NCI-H2171 (cell line): Measurements from ENCODE around the gene ZNF749.
A peak's percentile ranks its signal among the peaks of the same experiment; 100 is the strongest.
"Not testable (repeated sequence)": the region's sequence is repeated elsewhere in the genome, so short reads cannot be mapped to it uniquely, and the experiment has no call there.

Experiments used
- DNase-seq: peaks from one replicate; lab custom pipeline; 2025; lab: John Stamatoyannopoulos, UW

The ZNF749 gene

DNA sequence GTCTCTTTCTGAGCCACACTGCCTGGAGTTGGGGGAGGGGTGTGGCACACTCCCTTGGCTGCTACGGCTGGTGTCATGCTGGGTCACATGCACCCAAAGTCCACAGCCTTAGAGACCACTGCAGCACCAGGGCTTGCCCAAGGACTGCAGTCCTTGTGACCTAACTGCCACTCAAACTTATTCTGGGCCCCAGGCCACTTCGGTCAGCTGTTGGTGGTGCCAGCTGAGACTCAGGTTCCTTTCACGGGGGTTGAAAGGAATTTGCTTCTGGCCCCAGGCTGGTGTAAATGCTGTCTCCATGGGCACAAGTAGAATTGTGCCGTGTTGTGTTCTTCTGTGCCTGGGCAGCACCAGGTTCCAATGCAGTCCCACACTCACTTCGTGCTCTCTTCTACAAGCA is 31.4 kb downstream of the ZNF749 start:
- DNase-seq: no peak

DNA sequence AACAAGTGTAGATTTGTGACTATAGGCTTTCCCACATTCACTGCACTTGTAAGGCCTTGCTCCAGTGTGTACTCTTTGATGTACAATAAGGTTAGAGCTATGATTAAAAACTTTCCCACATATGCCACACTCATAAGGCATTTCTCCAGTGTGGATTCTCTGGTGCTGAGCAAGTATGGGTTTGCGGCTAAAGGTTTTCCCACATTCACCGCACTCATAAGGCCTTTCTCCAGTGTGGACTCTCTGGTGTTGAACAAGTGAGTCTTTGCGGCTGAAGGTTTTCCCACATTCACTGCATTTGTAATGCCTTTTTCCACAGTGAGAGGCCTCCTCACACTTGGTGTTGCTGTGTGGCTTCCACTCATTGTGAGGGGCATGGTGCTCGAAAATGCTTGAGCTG is 38.5 kb downstream of the ZNF749 start:
- no peak for DNase-seq

DNA sequence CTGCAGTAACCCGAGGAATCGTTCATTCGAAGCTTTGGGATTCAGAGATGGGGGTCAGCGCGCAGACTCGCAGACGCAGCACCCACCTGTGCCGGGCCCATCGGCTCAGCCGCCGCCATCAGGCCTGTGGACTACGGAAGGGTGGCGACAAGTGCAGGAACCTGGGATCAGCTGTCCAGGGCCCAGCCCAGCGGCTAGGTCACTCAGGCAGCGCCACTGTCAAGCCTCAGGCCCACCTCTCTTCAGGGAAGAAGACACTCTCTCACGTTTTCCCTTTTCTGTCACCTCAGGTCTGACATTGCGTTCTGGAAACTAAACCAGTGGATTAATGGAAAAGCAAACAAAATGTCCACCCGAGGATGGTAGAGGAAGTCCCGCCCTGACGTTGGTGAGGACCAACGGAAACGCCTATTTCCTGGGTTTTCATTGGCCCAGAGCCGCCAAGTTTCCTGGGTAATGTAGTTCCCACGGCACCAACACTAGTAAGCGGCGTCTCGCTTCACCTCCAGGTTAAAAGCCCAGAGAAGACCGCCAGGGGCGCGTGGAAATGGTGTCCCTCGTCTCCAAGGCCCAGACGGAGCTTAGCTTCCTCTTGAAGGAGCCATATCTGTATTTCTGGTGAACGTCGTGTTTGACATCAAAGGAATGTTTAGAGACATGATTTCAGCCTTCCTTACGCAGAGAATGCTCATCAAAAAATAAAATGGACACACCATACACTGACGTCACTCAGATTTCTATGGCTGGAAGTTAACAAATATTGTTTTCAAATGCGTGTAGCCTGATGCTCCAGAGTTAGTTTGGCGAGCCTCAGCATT is 42.3 kb downstream of the ZNF749 start, which contains the start of gene ZNF772:
Gene ZNF772 (minus strand): TSS at position 376 of the 818 bp plus-strand sequence. CDS start 257 bp downstream, at position 119.
- DNase-seq: peak; percentile 96

DNA sequence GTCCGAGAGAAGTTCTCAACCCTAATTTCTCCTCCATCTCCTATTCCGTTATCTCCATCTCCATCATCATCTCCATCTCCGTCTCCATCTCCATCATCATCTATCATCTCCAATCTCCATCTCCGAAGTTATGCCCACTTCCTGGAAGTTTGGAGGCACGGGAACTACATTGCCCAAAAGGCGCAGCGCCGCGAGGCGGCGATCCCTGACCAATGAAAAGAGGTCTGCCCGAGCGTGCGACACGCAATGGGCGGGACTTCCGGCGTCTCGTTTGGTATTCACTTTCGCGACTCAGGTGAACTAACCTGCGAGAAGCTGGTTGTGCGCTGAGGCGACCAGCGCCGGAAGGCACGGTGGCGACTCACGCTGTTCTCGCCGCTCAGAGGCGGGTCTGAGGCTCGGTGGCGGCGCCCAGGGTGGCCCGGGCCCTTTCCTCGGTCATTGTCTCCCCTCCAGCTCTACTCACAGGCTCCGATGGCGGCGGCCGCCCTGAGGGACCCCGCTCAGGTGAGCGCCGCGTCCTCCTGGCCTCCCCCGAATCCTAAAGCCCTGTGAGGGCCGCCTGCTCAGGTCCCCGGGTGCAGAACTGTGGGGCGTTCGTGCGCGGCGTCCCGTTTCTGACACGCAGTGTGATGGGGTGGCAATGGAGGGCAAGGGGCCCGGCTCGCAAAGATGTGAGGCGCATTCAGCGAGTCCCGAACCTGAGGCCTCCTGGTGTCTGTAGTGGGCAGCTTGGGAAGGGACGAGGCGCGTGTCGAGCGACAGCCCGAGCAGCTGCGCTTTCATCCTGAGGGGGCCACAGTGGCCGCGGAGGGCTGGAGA is 52.6 kb downstream of the ZNF749 start, which contains the start of gene ZNF419:
Gene ZNF419 (plus strand): TSS at position 274 of the 822 bp plus-strand sequence. CDS start 201 bp downstream, at position 475.
- peak; percentile 93 for DNase-seq

DNA sequence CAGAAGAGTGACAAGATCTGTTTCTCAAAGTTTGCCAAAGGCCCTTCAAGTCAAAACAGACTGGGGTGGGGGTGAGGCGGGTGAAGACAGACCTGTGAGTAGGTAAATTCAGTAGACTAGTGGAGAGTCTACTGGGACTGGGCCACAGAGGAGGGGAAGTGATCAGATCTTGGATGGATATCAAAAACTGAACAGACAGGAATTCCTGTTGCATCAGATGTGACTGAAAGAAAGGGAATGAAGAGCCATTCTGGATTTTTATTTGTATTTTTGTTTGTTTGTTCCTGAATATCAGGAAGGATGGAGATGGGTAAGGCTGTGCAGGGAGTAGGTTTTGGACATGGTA is 53.1 kb downstream of the ZNF749 start:
- not testable (repeated sequence) for DNase-seq
